DOHH2 (cell line): ENCODE results near the gene NPAS3.

Source experiments
- CTCF ChIP-seq: fragments of 200-600 bp; sonication (generic); IDR thresholded peaks from one replicate; pipeline ENCODE4 v1.5.1; 2014; ENCODE audit warnings: antibody characterized with exemption, mild to moderate bottlenecking, low read depth, low read length; ENCODE audit not compliant: poor library complexity, severe bottlenecking
- EZH2phosphoT487 ChIP-seq: fragments of 200-600 bp; sonication (generic); IDR thresholded peaks from 2 replicates; pipeline ENCODE4 v1.6.1; 2017; ENCODE audit warnings: borderline replicate concordance, mild to moderate bottlenecking, antibody characterized with exemption, low read length, moderate library complexity, mixed read lengths

GRCh38 chr14:32934073-32934880, 4.4 kb upstream of the NPAS3 start:
- TF ChIP-seq CTCF: no peak
- no peak for TF ChIP-seq EZH2phosphoT487
